H1 (cell line): Measurements from ENCODE around the gene FAM81A.

Experiments used
- CEBPB ChIP-seq: IDR thresholded peaks from 2 replicates; pipeline ENCODE4 v1.6.1; 2012; ENCODE audit warnings: low read depth, low read length
- CHD1 ChIP-seq: IDR thresholded peaks from 2 replicates; pipeline ENCODE4 v1.6.1; 2012; ENCODE audit warnings: low read depth, low read length, improper control_type of control experiment
- CHD2 ChIP-seq: IDR thresholded peaks from 2 replicates; pipeline ENCODE4 v1.6.1; 2012; ENCODE audit warnings: low read length, improper control_type of control experiment
- CREB1 ChIP-seq: IDR thresholded peaks from 2 replicates; pipeline ENCODE4 v1.6.1; 2012; ENCODE audit warnings: inconsistent platforms
- CTCF ChIP-seq, 3 experiments: IDR thresholded peaks; 1 replicate in 2 of 3; 2 replicates in 1 of 3; pipeline versions ENCODE4 v1.5.1 to v1.6.1; 2011; ENCODE audit warnings: low read length in 3 of 3, mild to moderate bottlenecking in 3 of 3, inconsistent platforms in 2 of 3, low read depth in 1 of 3, moderate library complexity in 1 of 3; ENCODE audit not compliant: insufficient read depth in 1 of 3; ENCODE audit errors: control extremely low read depth in 1 of 3
- POLR2A ChIP-seq, 2 experiments: IDR thresholded peaks; 1 replicate in 1 of 2; 2 replicates in 1 of 2; pipeline ENCODE4 v1.6.1; 2011; ENCODE audit warnings: low read depth in 2 of 2, low read length in 2 of 2, mild to moderate bottlenecking in 2 of 2; ENCODE audit errors: control extremely low read depth in 1 of 2
- SIN3A ChIP-seq, 2 experiments: IDR thresholded peaks in 1 of 2; conservative IDR thresholded peaks in 1 of 2; 2 replicates each; pipeline ENCODE4 v1.6.1; 2011 to 2012; ENCODE audit warnings: low read length in 2 of 2, improper control_type of control experiment in 1 of 2, low read depth in 1 of 2, mild to moderate bottlenecking in 1 of 2
- USF2 ChIP-seq: IDR thresholded peaks from 2 replicates; pipeline ENCODE4 v1.6.1; 2011; ENCODE audit warnings: low read length, improper control_type of control experiment
- ZNF274 ChIP-seq: IDR thresholded peaks from 2 replicates; pipeline ENCODE4 v1.7.0; 2012; ENCODE audit warnings: low read length, borderline replicate concordance; ENCODE audit errors: extremely low read depth

- no peak for TF ChIP-seq CTCF (IDR thresholded peaks at IDR 0.05; ENCODE audit: control extremely low read depth in 1 of 3, insufficient read depth in 1 of 3, low read depth in 1 of 3, low read length in 3 of 3)
- TF ChIP-seq CEBPB = no peak
- no peak for TF ChIP-seq CHD1
- no peak for TF ChIP-seq SIN3A (conservative IDR thresholded peaks at IDR 0.05 in 1 of 2, IDR thresholded peaks at IDR 0.05 in 1 of 2; ENCODE audit: low read depth in 1 of 2, low read length in 2 of 2)
- TF ChIP-seq CHD2 = no peak
- no peak for TF ChIP-seq USF2
- TF ChIP-seq POLR2A (IDR thresholded peaks at IDR 0.05; ENCODE audit: control extremely low read depth in 1 of 2, low read depth in 2 of 2, low read length in 2 of 2) = no peak
- TF ChIP-seq ZNF274 = no peak
- no peak for TF ChIP-seq CREB1
Measured at GRCh38 chr15:59491062-59491461, 53.1 kb downstream of the FAM81A start.
